GM18858 (cell line): Measurements from ENCODE around the gene MEN1.

Experiments
- ATAC-seq: cut with Tn5 transposase; IDR thresholded peaks from one replicate; pipeline ENCODE4 v1.9.1; 2021; ENCODE audit not compliant: unreplicated experiment

Gene MEN1

GRCh38 chr11:64803158-64803845 is 7.0 kb downstream of the MEN1 start, which contains the start of gene MAP4K2:
Gene MAP4K2, minus strand, starts transcription at chr11:64803214. Its CDS starts 65 bp downstream, at chr11:64803149.
- no peak for ATAC-seq

- no peak for ATAC-seq
Observed at GRCh38 chr11:64802370-64803157, 7.8 kb downstream of the MEN1 start.

GRCh38 chr11:64801561-64802369 is 8.6 kb downstream of the MEN1 start:
- no peak for ATAC-seq

GRCh38 chr11:64801158-64801464 is 9.2 kb downstream of the MEN1 start:
- no peak for ATAC-seq

- ATAC-seq = no peak
Observed at GRCh38 chr11:64800303-64801157, 9.8 kb downstream of the MEN1 start.

GRCh38 chr11:64799623-64800302 is 10.6 kb downstream of the MEN1 start:
- ATAC-seq = no peak

GRCh38 chr11:64799256-64799622 is 11.1 kb downstream of the MEN1 start:
- no peak for ATAC-seq

GRCh38 chr11:64796757-64797541 is 13.4 kb downstream of the MEN1 start:
- no peak for ATAC-seq

- no peak for ATAC-seq
Observed at GRCh38 chr11:64796047-64796756, 14.1 kb downstream of the MEN1 start.

GRCh38 chr11:64794526-64794925 is 15.8 kb downstream of the MEN1 start:
- ATAC-seq = no peak

- ATAC-seq = no peak
Observed at GRCh38 chr11:64793271-64794160, 16.8 kb downstream of the MEN1 start.

- no peak for ATAC-seq
Observed at GRCh38 chr11:64792482-64792881, 17.9 kb downstream of the MEN1 start.

- no peak for ATAC-seq
Observed at GRCh38 chr11:64791781-64792291, 18.5 kb downstream of the MEN1 start.

- ATAC-seq = no peak
Observed at GRCh38 chr11:64790205-64791095, 19.9 kb downstream of the MEN1 start.

GRCh38 chr11:64789331-64790204 is 20.8 kb downstream of the MEN1 start:
- no peak for ATAC-seq
